SH-SY5Y (cell line): ENCODE measurements around the gene RASSF9.

Experiments
- GATA2 ChIP-seq: IDR thresholded peaks from 2 replicates; pipeline ENCODE4 v1.6.1; 2011; ENCODE audit warnings: mild to moderate bottlenecking, low read depth, low read length
- GATA3 ChIP-seq: IDR thresholded peaks from 2 replicates; pipeline ENCODE4 v1.6.1; 2011; ENCODE audit warnings: low read depth, mild to moderate bottlenecking, low read length, moderate library complexity

- TF ChIP-seq GATA2 (no peak), GATA3 (no peak)
Measured at GRCh38 chr12:85874031-85874461, 37.8 kb upstream of the RASSF9 start, which contains the start of gene NTS.
